GM18499 (cell line): Measurements from ENCODE around the gene NTM.

ENCODE experiments used
- ATAC-seq: cut with Tn5 transposase; IDR thresholded peaks from one replicate; pipeline ENCODE4 v1.9.1; 2021; ENCODE audit warnings: moderate number of reproducible peaks; ENCODE audit not compliant: insufficient read depth, unreplicated experiment

The NTM gene

DNA sequence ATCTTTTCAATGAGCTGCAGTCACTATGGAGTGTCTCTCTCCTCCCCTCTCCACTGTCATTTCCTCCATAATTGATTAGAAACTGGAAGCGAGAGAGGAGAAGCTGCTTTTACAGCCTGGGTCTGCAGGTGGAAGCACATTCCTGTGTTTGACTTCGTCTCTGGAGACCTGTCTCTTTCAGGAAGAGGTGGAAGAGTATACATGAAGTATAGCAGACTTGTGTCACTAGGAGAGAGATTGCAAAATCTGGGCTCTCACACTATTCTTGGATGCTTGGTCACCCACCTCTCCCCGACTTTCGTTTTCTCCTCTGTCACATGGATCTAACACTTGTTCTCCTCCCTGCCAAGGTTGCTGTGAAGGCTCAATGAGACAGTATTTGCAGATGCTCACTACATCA is 323.3 kb downstream of the NTM start:
- no peak for ATAC-seq

DNA sequence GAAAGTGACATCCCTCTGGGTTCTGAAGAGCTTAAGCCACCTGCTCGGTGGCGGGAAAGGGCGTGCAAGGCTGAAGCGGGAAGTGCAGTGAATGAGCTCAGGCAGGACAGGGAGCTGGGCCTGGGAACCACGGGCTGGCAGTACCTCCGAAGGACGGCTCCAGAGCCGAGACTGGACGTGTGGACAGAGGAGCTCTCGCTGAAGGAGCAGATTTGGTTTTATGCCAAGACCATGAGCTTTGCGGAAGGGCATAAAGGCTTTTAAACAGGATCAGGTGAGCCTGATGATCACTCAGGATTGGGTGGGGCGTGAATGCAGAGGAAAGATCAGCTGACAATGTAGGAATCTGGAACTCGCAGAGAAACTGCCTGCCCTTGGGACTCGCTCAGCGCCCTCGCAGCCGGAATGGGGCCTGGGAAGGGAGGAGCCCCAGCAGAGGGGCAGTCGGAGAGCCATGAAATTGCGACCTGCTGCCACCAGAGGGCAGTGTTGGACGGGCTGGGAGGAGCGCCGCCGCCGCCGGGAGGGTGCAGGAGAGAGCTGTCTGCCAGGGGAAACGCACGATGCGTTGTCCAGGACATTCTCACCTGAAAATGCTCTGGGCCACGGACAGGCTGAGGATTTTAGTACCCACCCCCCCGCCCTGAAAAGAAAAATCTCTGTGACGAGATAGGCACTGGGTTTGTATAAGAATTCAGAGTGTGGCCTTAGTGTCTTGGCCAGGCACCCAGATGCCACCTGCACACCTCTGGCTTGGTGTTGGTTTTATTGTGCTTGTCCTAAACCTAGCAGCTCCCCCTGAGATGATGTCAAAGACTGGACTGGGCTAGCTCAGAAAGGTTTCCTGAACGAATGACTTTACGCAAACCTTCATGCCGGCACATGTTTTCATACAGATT is 324.4 kb downstream of the NTM start:
- peak; percentile 80 for ATAC-seq

DNA sequence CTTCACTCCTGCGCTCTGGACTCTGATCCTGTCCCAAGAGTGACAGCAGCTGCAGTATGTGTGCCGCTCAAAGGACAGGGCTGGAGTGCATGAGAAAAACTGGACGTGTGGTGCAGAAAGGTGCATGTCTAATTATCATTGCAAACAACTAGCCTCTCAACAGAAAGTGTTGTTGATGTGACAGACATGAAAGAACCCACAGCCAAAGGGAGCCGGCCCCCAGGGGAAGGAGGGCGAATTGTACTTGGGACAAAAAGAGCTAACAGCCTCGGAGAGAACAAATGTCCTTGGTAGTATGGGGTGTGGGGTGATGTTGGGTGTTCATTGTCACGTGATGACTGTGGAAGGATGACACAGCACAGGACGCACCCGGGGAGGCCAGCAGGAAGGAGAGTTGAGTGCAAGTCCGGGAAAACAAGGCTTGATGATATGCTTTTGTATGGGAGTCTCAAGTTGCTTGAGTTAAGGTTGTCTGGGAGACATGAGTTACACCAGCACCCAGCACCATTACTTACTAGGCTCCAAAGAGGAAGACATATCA is 325.5 kb downstream of the NTM start:
- no peak for ATAC-seq

DNA sequence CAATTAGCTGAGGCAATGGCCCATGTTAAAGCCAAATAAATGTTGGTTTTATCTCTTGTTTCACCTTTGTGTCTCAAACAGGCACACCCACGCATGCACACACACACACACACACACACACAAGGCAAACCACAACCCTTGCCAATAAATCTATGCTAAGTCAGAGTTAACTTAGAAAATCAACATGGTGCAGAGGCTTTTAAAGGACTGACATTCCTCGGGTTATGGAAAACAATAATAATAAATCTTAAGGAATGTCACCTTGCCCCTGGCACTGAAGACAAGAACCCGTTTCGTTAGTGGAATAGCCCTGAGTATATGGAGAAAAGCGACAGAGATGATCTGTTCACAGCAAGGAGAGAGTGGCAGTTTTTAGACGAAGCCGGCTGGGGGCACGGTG is 326.3 kb downstream of the NTM start:
- no peak for ATAC-seq

DNA sequence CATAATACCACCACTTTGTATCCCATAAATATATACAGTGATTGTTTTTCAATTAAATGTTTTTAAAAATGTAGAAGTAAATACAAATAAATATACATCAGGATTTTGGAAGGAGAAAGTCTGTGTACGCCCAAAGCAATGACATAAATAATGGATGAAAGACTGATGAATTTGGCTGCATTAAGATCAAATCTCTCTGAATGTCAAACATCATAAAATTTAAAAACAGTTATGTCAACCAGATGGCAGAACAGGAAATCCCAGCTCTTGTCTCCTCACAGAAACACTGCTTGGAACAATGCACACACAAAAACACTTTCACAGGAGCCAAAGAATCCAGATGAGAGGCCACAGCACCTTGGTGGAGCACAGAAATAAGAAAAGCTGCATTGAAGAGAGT is 332.9 kb downstream of the NTM start:
- ATAC-seq, result no peak

DNA sequence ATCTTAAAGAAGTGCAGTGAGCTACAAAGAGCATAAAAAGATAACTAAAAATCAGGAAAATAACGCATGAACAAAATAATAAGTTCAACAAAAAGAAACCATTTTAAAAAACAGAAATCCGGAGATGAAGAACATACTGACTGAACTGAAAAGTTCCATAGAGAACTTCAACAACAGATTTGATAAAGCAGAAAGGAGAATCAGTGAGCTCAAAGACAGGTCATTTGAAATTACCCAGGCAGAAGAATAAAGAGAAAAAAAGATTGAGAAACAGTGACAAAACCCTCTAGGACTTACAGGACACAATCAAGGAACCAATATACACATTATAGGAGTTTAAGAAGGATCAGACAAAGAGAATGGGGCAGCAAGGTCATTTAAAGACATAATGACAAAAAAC is 334.3 kb downstream of the NTM start:
- no peak for ATAC-seq

DNA sequence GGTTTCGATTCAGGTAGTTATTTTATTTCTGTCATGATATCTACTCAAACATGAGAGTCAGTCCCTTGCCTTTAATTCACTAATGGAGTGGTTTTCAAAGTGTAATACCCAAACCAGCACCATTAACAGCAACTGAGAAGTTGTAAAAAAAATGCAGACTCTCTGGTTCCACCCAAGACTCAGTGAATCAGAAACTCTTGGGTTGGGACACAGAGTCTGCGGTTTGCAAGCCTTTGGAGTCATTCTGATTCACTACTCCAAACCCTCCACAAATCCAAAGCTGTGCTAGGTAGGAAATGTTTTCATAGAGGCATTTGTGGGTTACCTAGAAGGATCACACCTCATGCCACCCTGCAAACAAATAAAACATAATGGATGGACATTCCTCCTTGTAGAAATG is 340.1 kb downstream of the NTM start:
- no peak for ATAC-seq

DNA sequence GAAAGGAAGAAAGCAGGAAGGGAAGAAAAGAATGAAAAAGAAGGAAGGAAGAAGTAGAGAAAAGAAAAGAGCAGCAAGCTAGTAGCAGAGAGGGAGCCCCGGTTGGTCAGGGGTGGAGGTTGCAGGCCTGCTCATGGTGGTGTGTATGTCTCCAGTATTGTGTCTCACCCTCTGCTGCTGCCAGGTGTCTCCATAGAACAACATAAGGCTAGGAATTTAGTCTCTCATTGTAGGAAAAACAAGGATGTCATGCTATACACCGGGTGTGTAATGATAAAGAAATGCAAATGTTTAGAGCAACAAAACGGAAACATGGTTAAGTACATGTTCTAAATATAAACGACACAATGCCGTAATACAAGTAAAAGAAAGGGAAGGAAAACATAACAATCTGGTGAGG is 342.5 kb downstream of the NTM start:
- no peak for ATAC-seq

DNA sequence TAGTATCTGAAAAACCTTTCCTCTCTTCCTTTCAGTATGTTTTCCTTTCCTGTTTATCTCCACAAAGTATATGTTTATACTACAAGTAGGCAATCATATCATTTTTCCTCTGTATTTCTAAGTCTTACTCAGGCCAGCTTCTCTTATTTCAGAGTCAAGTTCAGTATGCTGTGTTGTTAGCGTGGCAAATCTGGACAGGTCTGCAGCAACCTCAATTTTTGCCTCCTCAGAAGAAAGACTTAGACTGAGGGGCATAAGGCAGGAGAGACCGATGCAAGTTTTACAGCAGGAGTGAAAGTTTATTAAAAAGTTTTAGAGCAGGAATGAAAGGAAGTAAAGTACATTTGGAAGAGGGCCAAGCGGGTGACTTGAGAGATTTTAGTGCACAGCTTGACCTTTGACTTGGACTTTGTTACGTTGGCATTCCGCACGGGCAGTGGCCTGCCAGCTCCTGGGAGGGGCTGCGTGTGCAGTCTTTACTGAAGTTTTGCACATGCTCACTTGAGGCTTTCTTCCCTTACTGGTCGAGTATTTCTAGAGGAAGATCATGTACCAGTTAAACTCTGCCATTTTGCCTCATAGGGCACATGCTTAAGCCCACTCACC is 343.2 kb downstream of the NTM start:
- no peak for ATAC-seq

DNA sequence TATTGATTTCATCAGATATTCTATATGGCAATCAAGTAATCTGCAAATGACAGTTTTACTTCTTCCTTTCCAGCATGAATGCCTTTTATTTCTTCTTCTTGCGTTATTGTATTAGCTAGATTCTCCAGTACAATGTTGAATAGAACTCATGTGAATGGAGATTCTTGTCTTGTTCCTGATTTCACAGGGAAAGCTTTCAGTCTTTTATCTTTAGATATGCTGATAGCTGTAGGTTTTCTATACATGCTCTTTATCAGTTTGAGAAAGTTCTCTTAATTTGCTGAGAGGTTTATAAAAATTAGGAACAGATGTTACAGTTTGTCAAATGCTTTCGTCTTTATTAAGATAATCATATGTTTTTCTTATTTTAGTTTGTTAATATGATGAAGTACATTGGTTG is 347.2 kb downstream of the NTM start:
- no peak for ATAC-seq

DNA sequence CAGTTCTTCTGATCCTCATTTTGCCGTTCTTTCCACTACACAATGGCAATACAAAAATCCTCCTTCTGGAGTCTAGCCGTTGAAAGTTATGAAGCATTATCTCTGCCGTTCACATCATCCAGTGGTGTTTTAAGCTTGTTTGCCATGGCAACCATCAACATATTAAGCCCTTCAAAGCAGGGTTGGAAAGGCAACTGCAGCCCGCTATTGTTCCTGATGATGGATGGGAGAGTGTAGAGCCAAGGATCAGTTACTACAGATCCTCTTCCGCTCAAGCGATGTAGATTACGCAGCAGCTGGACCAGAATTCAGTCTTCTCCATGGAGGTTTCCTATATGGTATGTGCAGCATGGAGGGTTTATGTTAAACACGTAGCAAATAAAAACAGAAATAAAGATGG is 352.7 kb downstream of the NTM start:
- no peak for ATAC-seq

DNA sequence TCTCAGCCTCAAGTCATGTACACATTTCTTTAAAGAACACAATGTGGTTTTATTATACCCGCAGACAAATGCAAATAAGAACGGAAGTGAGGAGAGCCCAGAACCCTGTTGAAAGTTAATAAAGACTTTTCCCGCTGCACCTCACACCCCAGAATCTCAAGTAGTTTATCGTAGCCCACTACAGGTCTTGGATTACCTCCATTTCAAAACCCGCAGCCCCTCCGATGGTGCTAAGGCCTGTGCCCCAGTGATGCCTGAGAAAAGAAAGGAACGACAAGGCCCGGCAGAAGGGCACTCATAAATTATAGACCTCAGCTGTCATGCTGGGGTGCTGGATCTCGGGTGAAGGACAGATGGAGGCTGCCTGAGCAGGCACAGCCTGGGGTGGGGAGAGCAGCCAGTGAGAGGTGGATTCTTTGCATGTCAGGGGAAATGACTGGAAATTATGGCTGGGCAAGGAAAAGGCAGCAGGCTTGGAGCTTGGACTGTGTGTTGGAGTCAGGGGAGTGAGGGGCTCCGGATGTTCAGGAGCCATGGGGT is 354.1 kb downstream of the NTM start:
- ATAC-seq, result no peak

DNA sequence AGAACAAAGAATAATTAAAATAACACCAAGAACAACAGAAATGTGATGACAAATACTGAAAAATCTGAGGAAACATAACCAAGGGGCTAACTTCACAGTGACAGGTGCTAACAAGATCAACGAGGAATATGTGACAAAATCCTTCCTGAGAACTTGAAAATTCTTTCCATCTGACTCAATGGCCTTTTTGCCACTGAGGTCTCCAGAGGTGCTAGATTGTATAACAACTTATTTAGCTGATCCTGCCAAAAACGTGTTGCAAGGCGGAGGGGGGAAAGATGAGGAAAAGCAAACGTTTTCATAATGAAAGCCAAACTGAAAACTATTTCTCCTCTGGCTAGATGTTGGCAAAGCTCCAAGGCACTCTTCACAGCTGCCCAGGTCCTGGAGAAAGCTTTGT is 364.5 kb downstream of the NTM start:
- ATAC-seq, result no peak

DNA sequence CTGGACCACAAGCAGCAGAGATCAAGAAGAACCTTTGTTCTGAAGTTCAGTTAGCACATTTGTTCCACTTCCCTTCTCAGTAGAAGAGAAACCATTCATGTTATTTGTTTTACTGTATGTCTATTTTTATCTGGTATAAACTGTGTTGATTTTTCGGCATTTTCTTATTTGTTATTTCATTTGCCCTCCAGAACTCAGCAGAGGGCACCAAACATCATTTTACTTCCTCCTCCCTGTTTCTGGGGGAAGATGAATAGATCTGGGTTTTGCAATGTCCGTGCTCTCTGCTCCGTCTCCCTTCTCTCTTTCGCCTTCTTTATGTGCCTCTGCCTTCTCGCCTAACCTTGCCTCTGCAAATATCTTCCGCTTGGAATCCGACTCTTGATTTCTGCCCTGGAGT is 366.9 kb downstream of the NTM start:
- no peak for ATAC-seq

DNA sequence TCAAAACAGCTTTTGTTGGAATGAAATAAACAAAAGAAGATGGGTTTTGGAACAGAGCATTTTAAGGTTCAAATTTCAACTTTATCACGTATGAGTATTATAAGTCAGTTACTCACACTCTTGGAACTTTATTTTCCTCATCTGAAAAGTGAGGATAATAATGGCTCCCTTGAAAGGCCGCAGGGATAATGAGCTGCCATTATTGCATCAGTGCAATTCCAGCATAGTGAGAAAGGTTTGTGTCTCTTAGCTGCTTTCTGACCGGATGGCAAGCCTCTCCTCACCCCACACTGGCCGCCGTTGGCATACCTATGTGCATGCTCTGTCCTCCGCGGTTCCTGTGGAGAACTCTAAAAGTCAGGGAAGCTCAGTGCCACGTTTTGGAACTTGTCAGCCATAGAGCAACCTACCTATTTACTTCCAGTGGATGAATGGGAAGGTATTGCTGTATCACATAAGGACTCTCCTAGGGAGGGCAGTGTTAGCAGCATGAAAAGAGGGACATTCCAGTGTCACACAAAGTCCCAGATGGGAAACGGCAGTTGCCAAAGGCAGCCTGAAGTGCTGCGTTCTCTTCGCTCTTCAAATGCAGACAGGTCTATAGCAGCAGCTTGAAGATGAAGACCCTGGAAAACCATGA is 368.9 kb downstream of the NTM start:
- ATAC-seq, result no peak

DNA sequence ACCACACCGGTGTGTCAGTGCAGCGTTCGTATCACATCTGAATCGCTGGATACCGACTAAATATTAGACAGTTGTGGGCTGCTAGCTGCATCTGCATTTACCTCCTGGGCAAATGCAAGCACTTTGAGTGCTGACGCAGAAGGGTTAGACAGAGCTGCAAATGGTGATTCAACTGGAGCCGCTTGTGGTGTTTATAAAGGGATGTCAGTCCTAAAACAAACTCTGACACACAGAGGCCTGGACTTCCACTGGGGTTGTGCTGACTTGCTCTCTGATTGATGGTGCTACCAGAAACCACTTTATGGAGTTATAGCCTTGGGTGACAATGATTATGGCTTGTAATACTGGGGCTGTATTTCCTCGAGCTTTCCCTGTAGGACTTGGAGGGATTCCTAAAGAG is 374.4 kb downstream of the NTM start:
- no peak for ATAC-seq

DNA sequence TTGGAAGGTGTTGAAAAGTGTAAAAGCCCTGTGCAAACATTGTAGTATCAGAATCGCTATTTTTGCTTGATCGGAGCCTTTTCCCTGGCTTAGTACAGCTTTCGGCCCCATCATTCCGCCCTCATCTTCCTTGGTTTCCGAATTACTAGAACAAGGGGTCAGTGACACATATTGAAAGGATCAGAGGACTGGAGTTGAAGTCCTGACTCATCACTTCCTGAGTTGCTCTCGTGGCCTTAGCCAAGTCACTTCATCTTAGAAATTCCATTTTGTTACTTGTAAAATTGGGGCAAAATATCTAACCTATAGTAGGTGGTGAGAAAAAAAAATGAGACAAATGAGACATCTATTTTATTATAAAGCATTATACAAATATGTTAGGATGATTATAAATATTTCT is 375.0 kb downstream of the NTM start:
- ATAC-seq, result no peak

DNA sequence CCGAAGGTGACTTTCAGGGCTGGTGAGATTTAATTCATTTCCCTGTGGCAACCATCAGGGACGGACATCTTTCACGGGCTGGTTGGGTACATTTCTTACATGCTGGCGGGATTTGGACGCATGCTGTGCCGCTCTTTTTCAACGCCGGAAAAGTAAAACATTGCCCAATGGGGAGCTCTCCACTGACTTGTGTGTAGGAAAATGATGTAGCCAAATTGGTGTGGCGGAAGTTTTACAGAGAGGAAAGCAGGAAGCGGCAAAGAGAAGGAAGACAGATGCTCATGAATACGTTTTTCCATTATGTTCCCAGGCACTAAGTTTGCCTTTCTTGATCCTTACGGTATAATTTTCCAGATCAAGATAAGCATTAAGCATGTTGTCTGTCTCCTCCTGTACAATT is 375.8 kb downstream of the NTM start:
- ATAC-seq, result no peak

DNA sequence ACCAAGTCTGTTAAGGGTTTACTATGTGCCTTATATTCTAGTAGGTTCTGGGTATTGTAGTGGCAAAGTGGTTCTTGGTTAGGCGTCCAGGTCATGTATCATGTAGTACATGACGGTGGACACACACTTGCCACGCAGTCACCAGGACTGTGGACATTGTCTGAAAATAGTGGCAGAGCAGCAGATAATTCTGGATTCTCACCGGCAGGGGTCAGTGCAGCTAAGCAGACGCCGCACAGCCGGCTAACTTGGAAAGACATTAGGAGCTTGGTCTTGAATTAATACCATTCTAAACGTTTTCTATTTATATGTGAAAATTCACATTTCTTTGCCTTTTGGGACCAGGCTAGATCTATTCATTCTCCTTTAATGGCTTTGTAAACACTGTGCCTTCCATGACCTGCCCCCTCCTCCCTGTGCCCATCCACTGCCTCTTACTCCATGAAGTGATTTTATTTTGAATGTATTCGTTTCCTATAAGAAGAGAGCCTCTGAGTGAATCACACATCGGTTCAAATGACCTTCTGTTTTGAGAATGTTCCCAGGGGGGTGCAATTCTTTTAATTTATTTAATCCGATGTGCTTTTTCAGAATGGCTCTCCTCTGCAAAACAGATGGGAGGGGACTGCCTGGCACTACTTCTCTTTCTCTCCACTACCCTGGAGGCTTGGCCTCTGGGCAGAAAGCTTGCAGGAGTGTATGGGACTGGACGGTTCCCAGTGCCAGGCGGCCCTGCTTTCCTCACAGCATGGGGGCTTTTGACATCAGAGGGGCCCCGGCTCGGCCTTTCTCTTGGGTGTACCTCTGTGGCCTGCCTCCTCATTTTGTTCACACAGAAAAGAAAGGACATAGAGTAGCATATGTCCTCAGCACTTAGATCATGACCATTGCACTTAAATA is 378.0 kb downstream of the NTM start:
- no peak for ATAC-seq

DNA sequence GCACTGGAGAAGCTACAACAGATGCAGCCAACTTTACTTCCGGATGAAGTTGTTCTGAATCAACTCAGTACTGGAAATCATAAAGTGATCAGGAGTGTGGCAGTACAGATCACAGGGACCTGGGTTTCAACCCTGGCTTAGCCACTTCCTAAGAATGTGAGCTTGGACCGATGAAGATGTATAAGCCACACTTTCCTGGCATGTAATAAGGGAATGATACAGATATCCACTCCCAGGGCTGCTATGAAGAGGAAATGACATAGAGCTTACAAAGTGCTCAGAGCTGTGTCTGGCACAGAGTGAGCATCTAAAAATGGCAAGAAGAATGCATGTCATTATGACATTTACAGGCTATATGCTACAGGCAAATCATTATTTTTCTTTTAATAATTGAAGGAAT is 378.7 kb downstream of the NTM start:
- no peak for ATAC-seq
